Caco-2 (cell line): ENCODE results near the gene PDGFA. TPM values are rescaled to one million over a fixed set of nuclear protein-coding genes. Genes with fewer than 3 reads are reported as not detected.

ENCODE experiments used
- BruUV-seq: library from RNA; stranded (reverse); fragments of 400-500 nt; replicated peaks from 2 replicates; lab custom pipeline; 2021; lab: Mats Ljungman, UMichigan
- CTCF ChIA-PET: fragments of 300-600 bp; sonication (Branson Sonifier 250); formaldehyde crosslinking; loops from one replicate; lab custom pipeline; 2022; ENCODE audit warnings: antibody characterized with exemption; lab: Charles Lee
- POLR2A ChIA-PET: fragments of 300-600 bp; sonication (Branson Sonifier 250); formaldehyde crosslinking; loops from one replicate; lab custom pipeline; 2022; ENCODE audit warnings: antibody characterized with exemption; lab: Charles Lee
- DNase-seq, 2 experiments: peaks; one replicate each; pipeline versions ENCODE4 v3.0.0 to v3.0.0-alpha.2; 2020 to 2022
- H3K27me3 ChIP-seq: replicated peaks from 2 replicates; pipeline ENCODE4 v1.6.0; 2011; ENCODE audit warnings: low read length; ENCODE audit not compliant: control insufficient read depth, insufficient read depth
- H3K36me3 ChIP-seq: 2 replicates; pipeline ENCODE4 v1.5.1; 2011; ENCODE audit warnings: low read length; ENCODE audit not compliant: control insufficient read depth, insufficient read depth
- H3K4me1 ChIP-seq: fragments of 250-450 bp; sonication (Bioruptor Pico); 2 replicates; pipeline ENCODE4 v1.5.1; 2020; ENCODE audit warnings: mild to moderate bottlenecking
- H3K4me3 ChIP-seq: 2 replicates; pipeline ENCODE4 v1.5.1; 2011; ENCODE audit warnings: low read depth, mild to moderate bottlenecking, control low read depth, low read length
- H3K9me3 ChIP-seq: fragments of 250-450 bp; sonication (Bioruptor Pico); 2 replicates; pipeline ENCODE4 v1.5.1; 2020; ENCODE audit warnings: mild to moderate bottlenecking, moderate library complexity
- H3K27ac Mint-ChIP-seq: one replicate; pipeline ENCODE4 v1.8.0; 2022; ENCODE audit warnings: mixed read lengths; ENCODE audit not compliant: unreplicated experiment
- H3K27me3 Mint-ChIP-seq: one replicate; pipeline ENCODE4 v1.8.0; 2022; ENCODE audit warnings: mixed read lengths; ENCODE audit not compliant: insufficient read depth, unreplicated experiment
- H3K36me3 Mint-ChIP-seq: one replicate; pipeline ENCODE4 v1.8.0; 2022; ENCODE audit warnings: mild to moderate bottlenecking, mixed read lengths; ENCODE audit not compliant: insufficient read depth, unreplicated experiment
- H3K4me1 Mint-ChIP-seq: one replicate; pipeline ENCODE4 v1.8.0; 2022; ENCODE audit warnings: low read depth, mixed read lengths; ENCODE audit not compliant: unreplicated experiment
- H3K4me3 Mint-ChIP-seq: one replicate; pipeline ENCODE4 v1.8.0; 2022; ENCODE audit warnings: mild to moderate bottlenecking, moderate library complexity, mixed read lengths; ENCODE audit not compliant: unreplicated experiment
- H3K9me3 Mint-ChIP-seq: one replicate; pipeline ENCODE4 v1.8.0; 2022; ENCODE audit warnings: mixed read lengths; ENCODE audit not compliant: unreplicated experiment
- CTCF ChIP-seq, 2 experiments: fragments of 200-600 bp in 1 of 2; IDR thresholded peaks; 1 replicate in 1 of 2; 2 replicates in 1 of 2; pipeline versions ENCODE4 v1.5.1 to v1.8.0; 2011 to 2022; ENCODE audit warnings: antibody characterized with exemption in 1 of 2, control low read depth in 1 of 2, inconsistent platforms in 1 of 2, low read depth in 1 of 2, low read length in 1 of 2, mild to moderate bottlenecking in 1 of 2, moderate library complexity in 1 of 2; ENCODE audit not compliant: insufficient read depth in 1 of 2, severe bottlenecking in 1 of 2, unreplicated experiment in 1 of 2
- intact Hi-C: fragments of 100-400 bp; cut with micrococcal nuclease; formaldehyde crosslinking; loops from one replicate; pipeline ENCODE4 v1.10.0; 2022; ENCODE audit not compliant: unreplicated experiment
- total RNA-seq: library from RNA; stranded (reverse); gene quantifications from 2 replicates; pipeline ENCODE4 v1.2.3, GENCODE V29; 2022

Gene PDGFA
- total RNA-seq, 1 experiment from 2014 or later: 78.5 TPM

DNA sequence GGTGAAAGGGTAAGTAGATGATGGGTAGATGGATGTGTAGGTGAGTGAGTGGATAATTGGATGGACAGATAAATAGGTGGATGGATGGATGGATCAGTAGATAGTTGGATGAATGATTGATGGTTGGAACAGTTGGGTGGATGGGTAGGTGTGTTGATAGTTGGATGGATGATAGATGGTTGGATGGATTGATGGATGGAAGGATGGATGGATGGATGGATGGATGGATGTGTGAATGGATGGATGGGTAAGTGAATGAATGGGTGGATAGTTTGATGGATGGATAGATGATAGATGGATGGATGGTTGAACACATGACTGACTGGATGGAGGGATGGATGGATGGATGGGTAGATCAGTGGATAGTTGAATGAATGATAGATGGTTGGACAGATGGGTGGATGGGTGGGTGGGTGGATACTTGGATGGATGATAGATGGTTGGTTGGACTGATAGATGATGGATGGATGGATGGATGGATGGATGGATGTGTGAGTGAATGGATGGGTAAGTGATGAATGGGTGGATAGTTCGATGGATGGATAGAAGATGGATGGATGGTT is 37.0 kb downstream of the PDGFA start:
- POLR2A ChIA-PET: no interaction called here
- H3K4me1 Mint-ChIP-seq: peaks cover 10% of the 10 kb centered on the region
- H3K36me3 Mint-ChIP-seq: no peaks in the 10 kb centered on the region
- intact Hi-C loops: no loop called here
- no peak for DNase-seq
- H3K36me3 ChIP-seq: no peaks in the 10 kb centered on the region
- H3K9me3 Mint-ChIP-seq: peaks cover 18% of the 10 kb centered on the region
- BruUV-seq: no TSS peak
- CTCF ChIA-PET: no interaction called here
- no peak overlapping the region for H3K27ac Mint-ChIP-seq
- no peak overlapping the region for H3K4me3 Mint-ChIP-seq
- no peaks in the 10 kb centered on the region for H3K9me3 ChIP-seq
- H3K27me3 Mint-ChIP-seq: no peaks in the 10 kb centered on the region
- H3K4me1 ChIP-seq: peaks cover 30% of the 10 kb centered on the region
- no peak for TF ChIP-seq CTCF (IDR thresholded peaks at IDR 0.05; ENCODE audit: insufficient read depth in 1 of 2, low read depth in 1 of 2, low read length in 1 of 2, severe bottlenecking in 1 of 2, unreplicated experiment in 1 of 2)
- H3K27me3 ChIP-seq: no peaks in the 10 kb centered on the region
- H3K4me3 ChIP-seq: no peak overlapping the region

DNA sequence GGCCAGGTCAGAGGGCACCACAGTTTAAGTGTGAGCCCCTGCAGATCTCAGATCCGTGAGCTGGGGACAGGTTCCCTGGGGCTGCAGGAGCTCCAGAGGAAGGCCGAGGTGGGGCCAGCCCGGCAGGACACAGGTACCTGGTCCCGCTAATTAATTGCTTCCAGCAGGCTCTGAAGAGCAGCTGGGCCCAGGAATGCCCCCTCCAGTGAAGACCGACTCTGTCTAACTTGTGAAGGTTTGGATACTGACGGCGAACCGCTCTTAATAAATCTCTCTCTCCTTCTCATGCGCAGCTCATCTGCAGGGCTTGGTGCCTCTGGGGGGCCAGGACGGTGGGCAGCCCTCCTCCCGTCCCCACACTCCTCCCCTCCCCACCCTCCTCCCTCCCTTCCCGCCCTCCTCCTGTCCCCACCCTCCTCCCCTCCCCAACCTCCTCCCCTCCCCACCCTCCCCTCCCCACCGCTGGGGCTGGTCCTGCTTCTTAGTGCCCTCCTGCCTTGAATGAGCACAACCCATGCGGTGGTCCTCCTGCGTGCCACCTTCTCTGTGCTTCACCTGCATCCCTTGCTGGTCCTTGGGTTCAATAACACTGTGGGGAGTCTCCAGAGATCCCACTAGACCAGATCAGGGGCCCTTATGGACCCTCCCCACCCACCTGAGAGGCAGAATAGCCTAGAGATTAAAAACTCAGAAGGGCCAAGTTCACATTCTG is 38.3 kb downstream of the PDGFA start:
- Histone ChIP-seq H3K36me3 (no peaks in the 10 kb centered on the region), H3K27me3 (no peaks in the 10 kb centered on the region), H3K9me3 (no peaks in the 10 kb centered on the region), H3K4me3 (no peak overlapping the region), H3K4me1 (peaks cover 34% of the 10 kb centered on the region)
- no peaks in the 10 kb centered on the region for H3K36me3 Mint-ChIP-seq
- no peak overlapping the region for H3K27ac Mint-ChIP-seq
- DNase-seq: no peak
- BruUV-seq: no TSS peak
- CTCF ChIA-PET: interaction anchor here (0.7 kb wide), 1 partner anchor 22 kb away, joined by 4 read pairs; no protein-coding TSS in a partner anchor
- H3K4me3 Mint-ChIP-seq: no peak overlapping the region
- H3K27me3 Mint-ChIP-seq: no peaks in the 10 kb centered on the region
- intact Hi-C loops: no loop called here
- H3K4me1 Mint-ChIP-seq: peaks cover 10% of the 10 kb centered on the region
- POLR2A ChIA-PET: no interaction called here
- no peak for TF ChIP-seq CTCF (IDR thresholded peaks at IDR 0.05; ENCODE audit: insufficient read depth in 1 of 2, low read depth in 1 of 2, low read length in 1 of 2, severe bottlenecking in 1 of 2, unreplicated experiment in 1 of 2)
- H3K9me3 Mint-ChIP-seq: peaks cover 18% of the 10 kb centered on the region

- POLR2A ChIA-PET: no interaction called here
- Mint-ChIP-seq H3K27me3 (no peaks in the 10 kb centered on the region), H3K27ac (no peak overlapping the region), H3K4me1 (peaks cover 10% of the 10 kb centered on the region), H3K4me3 (no peak overlapping the region), H3K9me3 (peaks cover 18% of the 10 kb centered on the region), H3K36me3 (no peaks in the 10 kb centered on the region)
- H3K4me3 ChIP-seq: no peak overlapping the region
- intact Hi-C loops: no loop called here
- H3K4me1 ChIP-seq: peaks cover 28% of the 10 kb centered on the region
- H3K9me3 ChIP-seq: no peaks in the 10 kb centered on the region
- H3K36me3 ChIP-seq: no peaks in the 10 kb centered on the region
- peak in 1 of 2 experiments; percentile 58 for DNase-seq
- no peak for TF ChIP-seq CTCF (IDR thresholded peaks at IDR 0.05; ENCODE audit: insufficient read depth in 1 of 2, low read depth in 1 of 2, low read length in 1 of 2, severe bottlenecking in 1 of 2, unreplicated experiment in 1 of 2)
- no TSS peak for BruUV-seq
- no peaks in the 10 kb centered on the region for H3K27me3 ChIP-seq
- CTCF ChIA-PET: interaction anchor here (0.7 kb wide), 1 partner anchor 23 kb away, joined by 4 read pairs; no protein-coding TSS in a partner anchor
Observed at GRCh38 chr7:480531-481218, 39.0 kb downstream of the PDGFA start.
